Calu3 (cell line): ENCODE measurements around the gene LPA. TPM values are rescaled to one million over a fixed set of nuclear protein-coding genes. Genes with fewer than 3 reads are reported as not detected.
"Not testable (repeated sequence)": the region's sequence is repeated elsewhere in the genome, so short reads cannot be mapped to it uniquely, and the experiment has no call there.

Experiments used
- BruUV-seq: library from RNA; stranded (reverse); fragments of 400-500 nt; replicated peaks from 2 replicates; lab custom pipeline; 2021; lab: Mats Ljungman, UMichigan
- CTCF ChIA-PET: fragments of 300-600 bp; sonication (Branson Sonifier 250); formaldehyde crosslinking; loops from one replicate; lab custom pipeline; 2022; ENCODE audit warnings: antibody characterized with exemption; lab: Charles Lee
- DNase-seq: peaks from one replicate; pipeline ENCODE4 v3.0.0; 2022
- H3K27ac Mint-ChIP-seq: one replicate; pipeline ENCODE4 v1.8.0; 2022; ENCODE audit warnings: mixed read lengths; ENCODE audit not compliant: unreplicated experiment
- H3K27me3 Mint-ChIP-seq: one replicate; pipeline ENCODE4 v1.8.0; 2022; ENCODE audit warnings: mixed read lengths; ENCODE audit not compliant: unreplicated experiment
- H3K36me3 Mint-ChIP-seq: one replicate; pipeline ENCODE4 v1.8.0; 2022; ENCODE audit warnings: mild to moderate bottlenecking, moderate library complexity, mixed read lengths; ENCODE audit not compliant: insufficient read depth, unreplicated experiment
- H3K4me1 Mint-ChIP-seq: one replicate; pipeline ENCODE4 v1.8.0; 2022; ENCODE audit warnings: mild to moderate bottlenecking, low read depth, mixed read lengths; ENCODE audit not compliant: unreplicated experiment
- H3K4me3 Mint-ChIP-seq: one replicate; pipeline ENCODE4 v1.8.0; 2022; ENCODE audit warnings: mild to moderate bottlenecking, low read depth, moderate library complexity, mixed read lengths; ENCODE audit not compliant: unreplicated experiment
- H3K9me3 Mint-ChIP-seq: one replicate; pipeline ENCODE4 v1.8.0; 2022; ENCODE audit warnings: low read depth, mixed read lengths; ENCODE audit not compliant: unreplicated experiment
- intact Hi-C: fragments of 100-400 bp; cut with micrococcal nuclease; formaldehyde crosslinking; loops from one replicate; pipeline ENCODE4 v1.10.0; 2022; ENCODE audit not compliant: unreplicated experiment
- total RNA-seq: library from RNA; stranded (reverse); gene quantifications from 2 replicates; pipeline ENCODE4 v1.2.3, GENCODE V29; 2022
- TF ChIP-seq, protein P1 (sequence below): fragments of 200-600 bp; IDR thresholded peaks from one replicate; pipeline ENCODE4 v1.8.0; 2022; ENCODE audit warnings: antibody characterized with exemption; ENCODE audit not compliant: unreplicated experiment

Gene LPA
- total RNA-seq, 1 experiment from 2014 or later: not detected

DNA sequence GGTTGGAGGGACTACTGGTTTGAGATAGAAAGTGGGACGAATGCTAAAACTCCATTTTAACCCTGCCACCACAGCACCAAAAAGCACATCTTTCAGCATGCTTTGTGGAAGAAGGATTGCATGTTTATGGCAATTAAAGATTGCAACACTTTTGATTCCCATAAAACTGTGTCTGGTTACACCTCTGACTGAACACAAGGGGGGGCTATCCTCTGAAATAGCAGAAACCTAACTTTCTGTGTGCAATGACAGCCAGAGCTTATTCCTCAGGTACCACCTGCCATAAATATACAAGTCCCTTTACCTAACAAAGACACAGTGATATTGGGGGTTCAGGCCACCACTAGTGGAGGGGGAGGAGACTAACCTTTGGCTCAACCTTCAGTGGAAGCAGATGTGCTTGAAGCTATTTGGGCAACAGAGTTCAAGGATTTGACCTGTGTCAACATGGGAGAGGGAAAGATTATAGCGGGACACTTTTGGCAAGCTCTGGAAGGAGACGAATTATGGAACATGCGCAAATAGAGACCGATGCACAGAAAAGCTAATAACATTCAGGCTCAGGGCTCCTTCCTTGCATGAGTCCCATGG, 28.4 kb upstream of the LPA start:
- H3K4me1 Mint-ChIP-seq: no peaks in the 10 kb centered on the region
- no peak overlapping the region for H3K27ac Mint-ChIP-seq
- peaks cover 28% of the 10 kb centered on the region for H3K27me3 Mint-ChIP-seq
- intact Hi-C loops: no loop called here
- no TSS peak for BruUV-seq
- no peaks in the 10 kb centered on the region for H3K36me3 Mint-ChIP-seq
- DNase-seq: no peak
- peaks cover 6% of the 10 kb centered on the region for H3K9me3 Mint-ChIP-seq
- TF ChIP-seq, protein P1, sequence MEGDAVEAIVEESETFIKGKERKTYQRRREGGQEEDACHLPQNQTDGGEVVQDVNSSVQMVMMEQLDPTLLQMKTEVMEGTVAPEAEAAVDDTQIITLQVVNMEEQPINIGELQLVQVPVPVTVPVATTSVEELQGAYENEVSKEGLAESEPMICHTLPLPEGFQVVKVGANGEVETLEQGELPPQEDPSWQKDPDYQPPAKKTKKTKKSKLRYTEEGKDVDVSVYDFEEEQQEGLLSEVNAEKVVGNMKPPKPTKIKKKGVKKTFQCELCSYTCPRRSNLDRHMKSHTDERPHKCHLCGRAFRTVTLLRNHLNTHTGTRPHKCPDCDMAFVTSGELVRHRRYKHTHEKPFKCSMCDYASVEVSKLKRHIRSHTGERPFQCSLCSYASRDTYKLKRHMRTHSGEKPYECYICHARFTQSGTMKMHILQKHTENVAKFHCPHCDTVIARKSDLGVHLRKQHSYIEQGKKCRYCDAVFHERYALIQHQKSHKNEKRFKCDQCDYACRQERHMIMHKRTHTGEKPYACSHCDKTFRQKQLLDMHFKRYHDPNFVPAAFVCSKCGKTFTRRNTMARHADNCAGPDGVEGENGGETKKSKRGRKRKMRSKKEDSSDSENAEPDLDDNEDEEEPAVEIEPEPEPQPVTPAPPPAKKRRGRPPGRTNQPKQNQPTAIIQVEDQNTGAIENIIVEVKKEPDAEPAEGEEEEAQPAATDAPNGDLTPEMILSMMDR: no peak
- H3K4me3 Mint-ChIP-seq: no peak overlapping the region
- CTCF ChIA-PET: no interaction called here

DNA sequence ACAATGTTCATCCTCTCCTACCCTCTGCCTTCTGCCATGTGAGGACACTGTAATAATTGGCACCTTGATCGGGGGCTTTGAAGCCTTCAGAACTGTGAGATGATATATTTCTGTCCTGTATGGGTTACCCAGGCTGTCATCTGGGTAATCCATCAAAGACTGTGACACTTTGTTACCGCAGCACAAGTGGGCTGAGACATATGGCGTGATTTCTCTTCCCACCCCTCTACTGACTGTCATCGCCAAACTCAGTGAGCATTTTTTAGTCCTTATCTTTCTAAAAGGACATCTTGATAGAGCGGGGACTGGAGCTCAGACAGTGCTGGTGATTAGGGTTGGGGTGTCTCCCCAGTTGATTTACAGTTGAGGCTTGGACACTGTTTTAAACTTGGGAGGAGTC, 27.5 kb upstream of the LPA start:
- Mint-ChIP-seq H3K4me1 (no peaks in the 10 kb centered on the region), H3K9me3 (peaks cover 6% of the 10 kb centered on the region), H3K36me3 (no peaks in the 10 kb centered on the region), H3K27me3 (peaks cover 26% of the 10 kb centered on the region), H3K4me3 (no peak overlapping the region), H3K27ac (no peak overlapping the region)
- no peak for DNase-seq
- CTCF ChIA-PET: no interaction called here
- intact Hi-C loops: no loop called here
- TF ChIP-seq, protein P1: no peak
- no TSS peak for BruUV-seq

DNA sequence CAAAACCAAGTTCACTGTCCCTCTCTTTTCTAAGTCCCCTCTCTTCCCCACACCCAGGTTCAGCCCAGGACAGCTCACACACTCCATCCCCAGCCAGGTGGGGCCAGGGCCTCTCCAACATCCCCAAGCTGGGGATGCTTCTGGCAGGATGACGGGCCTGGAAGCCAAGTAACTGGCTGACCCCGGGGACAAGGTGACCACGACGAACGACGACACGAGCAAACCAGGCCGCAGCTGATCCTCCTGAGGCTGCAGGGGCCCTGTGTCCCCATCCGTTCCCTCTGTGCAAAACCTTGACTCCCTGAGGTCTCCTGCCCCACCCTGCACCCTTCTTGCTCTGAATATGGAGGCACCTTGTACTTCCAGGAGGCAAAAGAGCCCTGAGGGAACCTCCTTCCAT, 26.4 kb upstream of the LPA start:
- H3K27me3 Mint-ChIP-seq: peaks cover 15% of the 10 kb centered on the region
- no peak overlapping the region for H3K27ac Mint-ChIP-seq

DNA sequence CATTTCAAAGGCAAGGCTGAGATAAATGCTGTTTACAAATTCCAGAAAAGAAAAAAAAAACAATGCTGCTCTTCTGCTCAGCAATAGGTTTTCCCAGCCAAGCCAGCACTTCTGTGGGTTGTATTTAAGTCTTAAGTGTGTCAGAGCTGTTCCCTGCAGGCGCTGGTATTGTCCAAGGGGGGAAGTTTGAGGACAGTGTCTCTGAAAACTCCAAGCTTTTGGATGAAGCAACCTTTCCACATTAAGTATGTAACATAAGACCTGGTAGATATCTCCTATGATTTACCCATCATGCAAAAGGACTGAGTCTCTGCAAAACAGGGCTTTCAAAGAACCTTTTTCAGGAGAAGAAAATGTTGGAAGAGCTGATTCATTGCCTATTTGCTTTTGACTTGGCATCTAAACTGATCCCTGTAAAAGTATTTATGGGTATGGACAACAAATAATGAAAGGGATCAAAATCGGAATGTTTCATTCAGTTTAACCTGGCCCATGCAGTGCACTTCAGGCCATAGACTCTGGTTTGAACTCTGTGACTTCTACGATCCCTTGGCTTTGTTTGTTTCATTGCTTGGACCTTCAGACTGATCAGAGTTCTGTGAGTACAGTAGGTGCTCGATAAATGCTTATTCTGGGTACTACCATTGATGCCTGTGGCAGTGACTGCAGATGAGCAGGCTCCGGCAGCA, 21.8 kb upstream of the LPA start:
- TF ChIP-seq, protein P1: no peak
- Mint-ChIP-seq H3K27ac (no peak overlapping the region), H3K9me3 (no peaks in the 10 kb centered on the region), H3K36me3 (no peaks in the 10 kb centered on the region), H3K27me3 (no peaks in the 10 kb centered on the region), H3K4me3 (no peak overlapping the region), H3K4me1 (no peaks in the 10 kb centered on the region)
- no peak for DNase-seq
- BruUV-seq: no TSS peak
- CTCF ChIA-PET: no interaction called here
- intact Hi-C loops: no loop called here

More for the DNA sequence above, 26.4 kb upstream of the LPA start:
- BruUV-seq: no TSS peak
- Mint-ChIP-seq H3K4me3 (no peak overlapping the region), H3K4me1 (no peaks in the 10 kb centered on the region), H3K36me3 (no peaks in the 10 kb centered on the region), H3K9me3 (peaks cover 5% of the 10 kb centered on the region)
- CTCF ChIA-PET: interaction anchor here (0.7 kb wide), 1 partner anchor 410 kb away, joined by 11 read pairs; no protein-coding TSS in a partner anchor
- TF ChIP-seq, protein P1: no peak
- no peak for DNase-seq
- intact Hi-C loops: no loop called here

DNA sequence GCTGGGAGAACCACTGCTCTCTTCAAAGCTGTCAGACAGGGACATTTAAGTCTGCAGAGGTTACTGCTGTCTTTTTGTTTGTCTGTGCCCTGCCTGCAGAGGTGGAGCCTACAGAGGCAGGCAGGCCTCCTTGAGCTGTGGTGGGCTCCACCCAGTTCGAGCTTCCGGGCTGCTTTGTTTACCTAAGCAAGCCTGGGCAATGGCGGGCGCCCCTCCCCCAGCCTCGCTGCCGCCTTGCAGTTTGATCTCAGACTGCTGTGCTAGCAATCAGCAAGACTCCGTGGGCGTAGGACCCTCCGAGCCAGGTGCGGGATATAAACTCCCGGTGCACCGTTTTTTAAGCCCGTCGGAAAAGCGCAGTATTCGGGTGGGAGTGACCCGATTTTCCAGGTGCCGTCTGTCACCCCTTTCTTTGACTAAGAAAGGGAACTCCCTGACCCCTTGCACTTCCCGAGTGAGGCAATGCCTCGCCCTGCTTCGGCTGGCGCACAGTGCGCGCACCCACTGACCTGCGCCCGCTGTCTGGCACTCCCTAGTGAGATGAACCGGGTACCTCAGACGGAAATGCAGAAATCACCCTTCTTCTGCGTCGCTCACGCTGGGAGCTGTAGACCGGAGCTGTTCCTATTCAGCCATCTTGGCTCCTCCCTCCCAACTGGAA, 21.2 kb upstream of the LPA start:
- BruUV-seq, H3K36me3 Mint-ChIP-seq, DNase-seq, intact Hi-C loops, H3K27me3 Mint-ChIP-seq, CTCF ChIA-PET, H3K4me1 Mint-ChIP-seq, H3K27ac Mint-ChIP-seq, H3K9me3 Mint-ChIP-seq, H3K4me3 Mint-ChIP-seq: not testable (repeated sequence)
